ENCODE data around the gene SLIT3.

Gene SLIT3

DNA sequence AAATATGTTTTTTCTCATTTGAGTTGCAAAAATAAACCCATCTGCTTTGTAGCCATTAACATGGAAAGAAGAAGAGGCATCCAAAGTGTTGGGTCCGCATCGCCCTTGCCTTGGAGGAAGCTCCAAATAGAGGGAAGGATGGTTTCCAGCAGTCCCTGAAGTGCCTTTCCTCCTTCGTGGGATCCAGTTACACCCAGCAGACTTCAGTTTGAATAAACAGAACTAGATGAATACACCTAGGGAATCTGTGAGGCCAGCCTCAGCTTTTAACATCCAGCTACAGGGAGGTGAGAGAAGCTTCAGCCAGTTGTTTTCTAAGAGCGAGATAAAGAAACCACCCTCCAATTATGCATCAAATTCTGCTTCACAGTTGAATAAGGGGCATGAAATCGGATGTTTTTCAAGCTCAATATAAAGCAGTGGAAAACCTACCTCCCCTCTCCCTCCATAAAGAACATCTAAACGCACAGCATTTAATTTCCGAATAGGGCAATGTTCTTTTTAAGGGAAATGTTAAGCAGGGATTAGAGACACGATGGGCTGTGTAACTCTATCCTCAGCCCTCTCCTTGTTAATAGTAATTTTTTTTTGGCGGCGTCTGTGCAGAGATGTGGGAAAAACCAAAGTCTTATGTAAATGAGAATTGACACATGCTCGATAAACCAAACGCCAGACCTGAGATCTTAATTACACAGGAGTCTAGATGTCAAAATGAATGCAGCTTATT lies 264.7 kb downstream of the SLIT3 start:
- no peak for TF ChIP-seq NFRKB (IDR thresholded peaks at IDR 0.05)
- no peak for TF ChIP-seq SP1 (IDR thresholded peaks at IDR 0.05)
- no peak for TF ChIP-seq CTBP1 (IDR thresholded peaks at IDR 0.05; ENCODE audit: borderline replicate concordance)
- no peak for TF ChIP-seq FOXA1 (IDR thresholded peaks at IDR 0.05)
- no peak for TF ChIP-seq ZNF384 (IDR thresholded peaks at IDR 0.05)
- TF ChIP-seq ARNT (IDR thresholded peaks at IDR 0.05): no peak
- TF ChIP-seq L3MBTL2 (conservative IDR thresholded peaks at IDR 0.05): no peak
- no peak for DNase-seq (ENCODE audit: extremely low spot score)
- ChIA-PET POLR2A (no interaction called here), CTCF (no interaction called here)

DNA sequence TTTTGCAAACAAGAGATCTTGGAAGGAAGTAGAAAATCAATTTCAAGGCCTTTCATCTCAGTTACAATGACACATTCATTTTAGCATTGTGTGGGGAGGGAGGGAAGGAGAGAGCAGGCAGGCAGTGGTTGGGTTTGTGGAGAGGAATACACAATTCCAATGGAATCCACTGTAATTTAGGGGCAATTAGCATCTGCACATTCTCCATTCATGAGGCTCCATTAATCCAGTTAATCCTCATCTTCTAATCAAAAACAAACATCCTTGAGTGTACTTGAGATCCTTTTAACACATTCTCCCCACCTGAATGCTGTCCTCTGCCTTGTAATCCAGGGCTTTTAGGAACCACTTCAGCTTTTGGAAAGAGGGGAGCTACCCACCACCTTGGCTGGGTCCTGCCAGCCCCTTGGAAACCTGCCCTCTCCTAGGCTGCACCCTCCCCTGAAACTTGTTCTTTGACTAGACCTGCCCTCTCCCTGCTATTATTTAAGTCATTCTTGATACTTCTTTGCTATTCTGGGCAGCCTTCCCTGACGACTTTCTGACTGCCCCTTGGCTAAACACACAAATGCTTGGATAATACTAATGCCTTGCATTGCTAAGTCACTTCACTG lies 271.2 kb downstream of the SLIT3 start:
- ChIA-PET CTCF (interaction anchor here (0.7 to 0.8 kb wide), 2 partner anchors 19 to 43 kb away, joined by 3 read pairs; no protein-coding TSS in a partner anchor), POLR2A (no interaction called here)
- DNase-seq (ENCODE audit: extremely low spot score): no peak
- TF ChIP-seq CTBP1 (IDR thresholded peaks at IDR 0.05; ENCODE audit: borderline replicate concordance) (no peak), ZNF384 (IDR thresholded peaks at IDR 0.05) (no peak), HDGF (IDR thresholded peaks at IDR 0.05; ENCODE audit: borderline replicate concordance) (no peak), FOXA1 (IDR thresholded peaks at IDR 0.05) (no peak), SP1 (IDR thresholded peaks at IDR 0.05) (no peak), ARNT (IDR thresholded peaks at IDR 0.05) (no peak), NFRKB (IDR thresholded peaks at IDR 0.05) (no peak)
- TF ChIP-seq, protein P1, sequence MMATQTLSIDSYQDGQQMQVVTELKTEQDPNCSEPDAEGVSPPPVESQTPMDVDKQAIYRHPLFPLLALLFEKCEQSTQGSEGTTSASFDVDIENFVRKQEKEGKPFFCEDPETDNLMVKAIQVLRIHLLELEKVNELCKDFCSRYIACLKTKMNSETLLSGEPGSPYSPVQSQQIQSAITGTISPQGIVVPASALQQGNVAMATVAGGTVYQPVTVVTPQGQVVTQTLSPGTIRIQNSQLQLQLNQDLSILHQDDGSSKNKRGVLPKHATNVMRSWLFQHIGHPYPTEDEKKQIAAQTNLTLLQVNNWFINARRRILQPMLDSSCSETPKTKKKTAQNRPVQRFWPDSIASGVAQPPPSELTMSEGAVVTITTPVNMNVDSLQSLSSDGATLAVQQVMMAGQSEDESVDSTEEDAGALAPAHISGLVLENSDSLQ (IDR thresholded peaks at IDR 0.05): no peak

DNA sequence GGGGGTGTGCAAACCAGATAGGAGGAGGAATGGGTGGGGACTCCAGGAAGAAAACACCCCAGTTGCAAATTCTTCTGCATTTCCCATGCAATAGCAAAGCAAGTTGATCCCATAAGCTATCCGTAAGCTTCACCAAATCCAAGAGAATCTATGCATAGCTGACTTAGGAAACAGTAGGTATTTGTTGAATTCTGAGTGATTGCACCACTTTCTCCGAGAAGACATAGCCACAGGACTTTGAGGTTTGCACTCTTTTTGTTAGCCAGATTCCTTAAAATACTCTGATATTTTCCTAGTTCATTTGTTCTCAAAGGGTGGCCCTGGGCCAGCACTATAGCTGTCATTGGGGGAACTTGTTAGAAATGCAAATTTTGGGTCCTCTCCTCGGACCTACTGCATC lies 271.9 kb downstream of the SLIT3 start:
- DNase-seq (ENCODE audit: extremely low spot score): no peak
- ChIA-PET CTCF (no interaction called here), POLR2A (no interaction called here)
- TF ChIP-seq SUZ12 (IDR thresholded peaks at IDR 0.05) (no peak), FOXA1 (IDR thresholded peaks at IDR 0.05) (no peak), SP1 (IDR thresholded peaks at IDR 0.05) (no peak), FOXK2 (IDR thresholded peaks at IDR 0.05) (no peak), FOXM1 (IDR thresholded peaks at IDR 0.05; ENCODE audit: borderline replicate concordance) (no peak), L3MBTL2 (conservative IDR thresholded peaks at IDR 0.05) (no peak), TARDBP (IDR thresholded peaks at IDR 0.05) (no peak), ZNF384 (IDR thresholded peaks at IDR 0.05) (no peak)
- TF ChIP-seq, protein P1 (IDR thresholded peaks at IDR 0.05): no peak

DNA sequence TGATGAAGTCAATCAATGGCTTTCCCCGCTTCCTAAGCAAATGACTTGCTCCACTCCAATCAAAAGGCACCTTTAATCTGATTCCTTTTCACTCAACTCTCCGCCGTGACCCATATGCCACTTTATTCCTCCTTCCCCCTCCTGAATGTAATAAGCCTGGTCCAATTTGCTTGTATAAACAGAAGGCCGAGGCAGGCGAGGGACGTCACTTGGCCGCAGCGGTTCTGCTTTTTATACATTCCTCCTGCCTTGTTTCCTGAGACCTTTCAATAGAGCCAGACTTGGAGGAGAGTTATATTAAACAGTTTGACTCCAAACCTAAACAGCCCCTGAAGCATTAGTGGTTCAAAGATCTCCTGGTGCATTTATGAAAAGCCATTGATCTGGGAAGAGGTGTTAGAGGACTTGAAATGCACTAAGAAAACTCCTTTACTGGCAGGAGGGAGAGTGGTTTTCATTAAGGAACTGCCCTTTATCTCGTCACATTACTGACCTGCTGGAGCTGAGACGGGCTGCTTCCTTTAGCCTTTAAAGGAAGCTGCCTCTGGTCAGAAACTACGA lies 273.4 kb downstream of the SLIT3 start:
- TF ChIP-seq TARDBP (IDR thresholded peaks at IDR 0.05): no peak
- TF ChIP-seq SUZ12 (IDR thresholded peaks at IDR 0.05): no peak
- TF ChIP-seq ZNF384 (IDR thresholded peaks at IDR 0.05): no peak
- TF ChIP-seq, protein P1 (IDR thresholded peaks at IDR 0.05): no peak
- no peak for TF ChIP-seq ARNT (IDR thresholded peaks at IDR 0.05)
- no peak for TF ChIP-seq LEF1 (IDR thresholded peaks at IDR 0.05; ENCODE audit: borderline replicate concordance)
- TF ChIP-seq FOXA1 (IDR thresholded peaks at IDR 0.05): no peak
- no peak for TF ChIP-seq FOXM1 (IDR thresholded peaks at IDR 0.05; ENCODE audit: borderline replicate concordance)
- TF ChIP-seq HDGF (IDR thresholded peaks at IDR 0.05; ENCODE audit: borderline replicate concordance): no peak
- no peak for TF ChIP-seq ELF4 (IDR thresholded peaks at IDR 0.05)
- no peak for TF ChIP-seq SP1 (IDR thresholded peaks at IDR 0.05)
- TF ChIP-seq FOXK2 (IDR thresholded peaks at IDR 0.05): no peak
- no peak for TF ChIP-seq L3MBTL2 (conservative IDR thresholded peaks at IDR 0.05)
- TF ChIP-seq NFRKB (IDR thresholded peaks at IDR 0.05): no peak
- no peak for TF ChIP-seq BHLHE40 (IDR thresholded peaks at IDR 0.05; ENCODE audit: borderline replicate concordance)
- TF ChIP-seq CTBP1 (IDR thresholded peaks at IDR 0.05; ENCODE audit: borderline replicate concordance): no peak
- CTCF ChIA-PET: no interaction called here
- DNase-seq (ENCODE audit: extremely low spot score): no peak
- POLR2A ChIA-PET: no interaction called here

DNA sequence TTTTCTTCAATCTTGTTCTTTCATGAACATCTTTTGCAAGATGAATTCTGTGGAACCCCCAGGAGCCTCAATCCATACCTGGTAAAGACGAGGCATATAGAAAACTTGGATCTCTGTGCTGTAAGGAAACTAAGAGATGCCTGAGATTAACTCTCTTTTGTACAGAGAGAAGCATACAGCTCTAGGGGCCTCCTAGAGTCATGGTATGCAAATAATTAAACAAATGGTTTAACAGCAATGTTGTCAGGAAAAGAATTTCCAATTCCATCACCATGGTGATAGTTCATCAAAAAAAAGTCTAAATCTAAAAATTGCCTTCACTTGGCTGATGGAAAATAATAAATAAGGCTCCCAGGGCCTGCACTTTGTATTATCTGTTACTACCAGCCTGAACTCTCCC lies 275.4 kb downstream of the SLIT3 start:
- DNase-seq (ENCODE audit: extremely low spot score): no peak
- TF ChIP-seq CTBP1 (IDR thresholded peaks at IDR 0.05; ENCODE audit: borderline replicate concordance) (no peak), FOXA1 (IDR thresholded peaks at IDR 0.05) (no peak), BHLHE40 (IDR thresholded peaks at IDR 0.05; ENCODE audit: borderline replicate concordance) (no peak), HDGF (IDR thresholded peaks at IDR 0.05; ENCODE audit: borderline replicate concordance) (no peak), FOXK2 (IDR thresholded peaks at IDR 0.05) (no peak), FOXM1 (IDR thresholded peaks at IDR 0.05; ENCODE audit: borderline replicate concordance) (no peak), NFRKB (IDR thresholded peaks at IDR 0.05) (no peak), L3MBTL2 (conservative IDR thresholded peaks at IDR 0.05) (no peak)
- ChIA-PET POLR2A (no interaction called here), CTCF (no interaction called here)

DNA sequence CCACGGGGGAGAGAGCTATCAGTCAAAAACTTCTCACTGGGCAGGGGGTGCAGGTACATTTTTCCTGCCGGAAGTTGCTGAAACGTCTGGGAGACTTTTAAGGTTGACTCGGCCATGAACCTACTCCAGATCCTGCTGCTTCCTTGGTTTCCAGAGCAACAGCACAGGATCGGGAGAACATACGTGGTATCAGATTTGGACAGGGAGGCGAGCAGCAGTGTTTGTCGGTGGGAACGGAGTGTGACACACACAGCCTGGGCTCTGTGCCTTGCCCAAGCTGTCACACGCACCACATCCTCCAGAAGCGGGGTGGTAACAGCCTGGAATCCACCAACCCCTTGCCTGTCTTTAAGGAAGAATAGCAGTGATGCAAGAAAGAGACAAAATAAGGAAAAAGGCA lies 276.5 kb downstream of the SLIT3 start:
- TF ChIP-seq TARDBP (IDR thresholded peaks at IDR 0.05) (no peak), HDGF (IDR thresholded peaks at IDR 0.05; ENCODE audit: borderline replicate concordance) (no peak), SUZ12 (IDR thresholded peaks at IDR 0.05) (no peak), BHLHE40 (IDR thresholded peaks at IDR 0.05; ENCODE audit: borderline replicate concordance) (no peak), FOXA1 (IDR thresholded peaks at IDR 0.05) (no peak), FOXK2 (IDR thresholded peaks at IDR 0.05) (no peak), L3MBTL2 (conservative IDR thresholded peaks at IDR 0.05) (no peak), ZNF384 (IDR thresholded peaks at IDR 0.05) (no peak)
- ChIA-PET POLR2A (no interaction called here), CTCF (no interaction called here)
- DNase-seq (ENCODE audit: extremely low spot score): no peak
